Mesendoderm (in vitro differentiated cells): Measurements from ENCODE around the gene ASCL2.

Source experiments
- DNase-seq: peaks from one replicate; pipeline ENCODE4 v3.0.0; 2013
- H2AK5ac ChIP-seq: 2 replicates; pipeline ENCODE4 v1.6.1; 2013; ENCODE audit warnings: low read length, inconsistent platforms
- H2BK120ac ChIP-seq: 2 replicates; pipeline ENCODE4 v1.6.1; 2013; ENCODE audit warnings: low read depth, mild to moderate bottlenecking, low read length, moderate library complexity, mixed read lengths
- H2BK15ac ChIP-seq: replicated peaks from 2 replicates; pipeline ENCODE4 v1.6.1; 2013; ENCODE audit warnings: low read depth, mild to moderate bottlenecking, moderate library complexity
- H2BK5ac ChIP-seq: 2 replicates; pipeline ENCODE4 v1.6.1; 2013; ENCODE audit warnings: low read length, inconsistent platforms
- H3K18ac ChIP-seq: 2 replicates; pipeline ENCODE4 v1.6.1; 2013; ENCODE audit warnings: mild to moderate bottlenecking, low read length, mixed read lengths
- H3K23ac ChIP-seq: one replicate; pipeline ENCODE4 v1.6.1; 2013; ENCODE audit warnings: low read length
- H3K27ac ChIP-seq: 2 replicates; pipeline ENCODE4 v1.5.1; 2013; ENCODE audit warnings: low read depth, mild to moderate bottlenecking, inconsistent platforms, low read length, moderate library complexity
- H3K27me3 ChIP-seq: 2 replicates; pipeline ENCODE4 v1.6.1; 2013; ENCODE audit warnings: low read length, control low read depth, mild to moderate bottlenecking, inconsistent platforms; ENCODE audit not compliant: insufficient read depth, poor library complexity
- H3K36me3 ChIP-seq: 2 replicates; pipeline ENCODE4 v1.6.1; 2013; ENCODE audit warnings: low read length, inconsistent platforms; ENCODE audit not compliant: control insufficient read depth, insufficient read depth
- H3K4ac ChIP-seq: one replicate; pipeline ENCODE4 v1.6.1; 2013; ENCODE audit warnings: low read depth, mild to moderate bottlenecking, low read length, moderate library complexity
- H3K4me1 ChIP-seq: 2 replicates; pipeline ENCODE4 v1.6.1; 2013; ENCODE audit warnings: low read depth, low read length, inconsistent platforms; ENCODE audit not compliant: control insufficient read depth
- H3K4me2 ChIP-seq: 2 replicates; pipeline ENCODE4 v1.6.1; 2013; ENCODE audit warnings: low read length
- H3K4me3 ChIP-seq: 2 replicates; pipeline ENCODE4 v1.5.1; 2013; ENCODE audit warnings: mild to moderate bottlenecking, low read length
- H3K56ac ChIP-seq: one replicate; pipeline ENCODE4 v1.6.1; 2013; ENCODE audit warnings: low read length
- H3K79me1 ChIP-seq: 2 replicates; pipeline ENCODE4 v1.6.1; 2013; ENCODE audit warnings: low read length, inconsistent platforms
- H3K79me2 ChIP-seq: 2 replicates; pipeline ENCODE4 v1.6.1; 2013; ENCODE audit warnings: mild to moderate bottlenecking, low read length; ENCODE audit not compliant: control insufficient read depth, insufficient read depth
- H3K9ac ChIP-seq: 2 replicates; pipeline ENCODE4 v1.6.1; 2013; ENCODE audit warnings: low read length, inconsistent platforms
- H4K5ac ChIP-seq: one replicate; pipeline ENCODE4 v1.6.1; 2013; ENCODE audit warnings: low read length
- H4K8ac ChIP-seq: one replicate; pipeline ENCODE4 v1.6.1; 2013; ENCODE audit warnings: low read depth, mild to moderate bottlenecking, control low read depth, low read length, moderate library complexity
- WGBS: extraction: QIAGEN DNeasy Blood & Tissue Kit; methylation state at CpG from one replicate; pipeline ENCODE4 v1.1.7; 2013; ENCODE audit warnings: low lambda C conversion rate, missing lambda C conversion rate; ENCODE audit not compliant: insufficient coverage; ENCODE audit errors: extremely low coverage; 5-methylcytosine and 5-hydroxymethylcytosine counted together

The ASCL2 gene

GRCh38 chr11:2313051-2313951, 42.9 kb upstream of the ASCL2 start:
- no peak overlapping the region for H2BK120ac ChIP-seq
- H3K36me3 ChIP-seq = no peaks in the 10 kb centered on the region
- H3K9ac ChIP-seq = no peak overlapping the region
- H3K23ac ChIP-seq = no peak overlapping the region
- no peaks in the 10 kb centered on the region for H3K4me1 ChIP-seq
- no peak overlapping the region for H4K8ac ChIP-seq
- H2BK5ac ChIP-seq = no peak overlapping the region
- H3K79me1 ChIP-seq = no peaks in the 10 kb centered on the region
- no peak overlapping the region for H3K18ac ChIP-seq
- no peak overlapping the region for H3K4ac ChIP-seq
- H3K27ac ChIP-seq = no peak overlapping the region
- DNase-seq = no peak
- no peak overlapping the region for H3K56ac ChIP-seq
- no peak overlapping the region for H4K5ac ChIP-seq
- no peak overlapping the region for H2BK15ac ChIP-seq
- H2AK5ac ChIP-seq = no peak overlapping the region
- no peaks in the 10 kb centered on the region for H3K79me2 ChIP-seq
- H3K4me2 ChIP-seq = no peak overlapping the region
- H3K27me3 ChIP-seq = no peaks in the 10 kb centered on the region
- WGBS = no CpG with 5 or more reads among the region's 34 CpGs
- no peak overlapping the region for H3K4me3 ChIP-seq

- Histone ChIP-seq H3K36me3 (no peaks in the 10 kb centered on the region), H2BK5ac (no peak overlapping the region), H3K4me2 (no peak overlapping the region), H3K18ac (no peak overlapping the region), H3K9ac (no peak overlapping the region), H3K4me3 (no peak overlapping the region), H2BK120ac (no peak overlapping the region), H3K4ac (no peak overlapping the region), H4K8ac (no peak overlapping the region), H3K27ac (no peak overlapping the region), H3K79me2 (no peaks in the 10 kb centered on the region), H3K56ac (no peak overlapping the region), H3K27me3 (no peaks in the 10 kb centered on the region), H2AK5ac (no peak overlapping the region), H3K4me1 (no peaks in the 10 kb centered on the region), H4K5ac (no peak overlapping the region), H2BK15ac (no peak overlapping the region), H3K79me1 (no peaks in the 10 kb centered on the region), H3K23ac (no peak overlapping the region)
- no CpG with 5 or more reads among the region's 22 CpGs for WGBS
- no peak for DNase-seq
Measured at GRCh38 chr11:2312232-2313042, 42.0 kb upstream of the ASCL2 start.

GRCh38 chr11:2311353-2312133, 41.2 kb upstream of the ASCL2 start:
- H3K79me2 ChIP-seq = no peaks in the 10 kb centered on the region
- no peak for DNase-seq
- no peak overlapping the region for H3K4ac ChIP-seq
- H3K56ac ChIP-seq = no peak overlapping the region
- H3K27ac ChIP-seq = no peak overlapping the region
- H3K4me2 ChIP-seq = no peak overlapping the region
- H3K4me3 ChIP-seq = no peak overlapping the region
- H3K4me1 ChIP-seq = no peaks in the 10 kb centered on the region
- no peak overlapping the region for H4K5ac ChIP-seq
- no peak overlapping the region for H3K18ac ChIP-seq
- H4K8ac ChIP-seq = no peak overlapping the region
- H2BK15ac ChIP-seq = no peak overlapping the region
- H3K27me3 ChIP-seq = no peaks in the 10 kb centered on the region
- no peak overlapping the region for H2AK5ac ChIP-seq
- no peak overlapping the region for H2BK120ac ChIP-seq
- no peaks in the 10 kb centered on the region for H3K79me1 ChIP-seq
- no peak overlapping the region for H3K9ac ChIP-seq
- H2BK5ac ChIP-seq = no peak overlapping the region
- WGBS = no CpG with 5 or more reads among the region's 21 CpGs
- no peak overlapping the region for H3K23ac ChIP-seq
- no peaks in the 10 kb centered on the region for H3K36me3 ChIP-seq

- no peak for DNase-seq
- no peak overlapping the region for H3K9ac ChIP-seq
- H2BK120ac ChIP-seq = no peak overlapping the region
- no peak overlapping the region for H3K27ac ChIP-seq
- H3K56ac ChIP-seq = no peak overlapping the region
- H3K36me3 ChIP-seq = no peaks in the 10 kb centered on the region
- H3K4me3 ChIP-seq = no peak overlapping the region
- H2BK15ac ChIP-seq = no peak overlapping the region
- no peak overlapping the region for H4K8ac ChIP-seq
- H2AK5ac ChIP-seq = no peak overlapping the region
- H3K4me2 ChIP-seq = no peak overlapping the region
- no CpG with 5 or more reads among the region's 16 CpGs for WGBS
- no peak overlapping the region for H3K4ac ChIP-seq
- H3K4me1 ChIP-seq = no peaks in the 10 kb centered on the region
- H3K18ac ChIP-seq = no peak overlapping the region
- no peaks in the 10 kb centered on the region for H3K79me2 ChIP-seq
- H3K79me1 ChIP-seq = no peaks in the 10 kb centered on the region
- H3K23ac ChIP-seq = no peak overlapping the region
- H3K27me3 ChIP-seq = no peaks in the 10 kb centered on the region
- H2BK5ac ChIP-seq = no peak overlapping the region
- no peak overlapping the region for H4K5ac ChIP-seq
Measured at GRCh38 chr11:2310786-2311352, 40.5 kb upstream of the ASCL2 start.

GRCh38 chr11:2310073-2310785, 39.8 kb upstream of the ASCL2 start:
- no peak overlapping the region for H3K4me3 ChIP-seq
- no CpG with 5 or more reads among the region's 16 CpGs for WGBS
- H3K4me2 ChIP-seq = no peak overlapping the region
- no peaks in the 10 kb centered on the region for H3K79me2 ChIP-seq
- no peaks in the 10 kb centered on the region for H3K36me3 ChIP-seq
- no peak overlapping the region for H3K4ac ChIP-seq
- H3K27me3 ChIP-seq = no peaks in the 10 kb centered on the region
- no peak overlapping the region for H4K5ac ChIP-seq
- H3K9ac ChIP-seq = no peak overlapping the region
- H3K27ac ChIP-seq = no peak overlapping the region
- H2AK5ac ChIP-seq = no peak overlapping the region
- no peak overlapping the region for H3K18ac ChIP-seq
- no peaks in the 10 kb centered on the region for H3K79me1 ChIP-seq
- DNase-seq = no peak
- H2BK15ac ChIP-seq = no peak overlapping the region
- H3K4me1 ChIP-seq = no peaks in the 10 kb centered on the region
- H2BK120ac ChIP-seq = no peak overlapping the region
- H3K23ac ChIP-seq = no peak overlapping the region
- H2BK5ac ChIP-seq = no peak overlapping the region
- H3K56ac ChIP-seq = no peak overlapping the region
- H4K8ac ChIP-seq = no peak overlapping the region
